Testis (tissue), 3 donors: ENCODE measurements around the gene ACSF2. TPM values are rescaled to one million over a fixed set of nuclear protein-coding genes. Genes with fewer than 3 reads are reported as not detected.

ENCODE experiments used
- DNase-seq: peaks from one replicate; pipeline ENCODE4 v3.0.0-alpha.2; 2019
- H3K27ac ChIP-seq, 2 donors: fragments of 200-600 bp; sonication (generic); one replicate each; pipeline ENCODE4 v1.5.1; 2019
- H3K27me3 ChIP-seq: fragments of 200-600 bp; sonication (generic); one replicate; pipeline ENCODE4 v1.5.1; 2019
- H3K36me3 ChIP-seq: fragments of 200-600 bp; sonication (generic); one replicate; pipeline ENCODE4 v1.5.1; 2017; ENCODE audit warnings: low read depth; ENCODE audit errors: missing control alignments
- H3K4me1 ChIP-seq: fragments of 200-600 bp; sonication (generic); one replicate; pipeline ENCODE4 v1.5.1; 2019
- H3K4me3 ChIP-seq, 2 donors: fragments of 200-600 bp; sonication (generic); one replicate each; pipeline ENCODE4 v1.5.1; 2017 to 2019
- H3K9me3 ChIP-seq: fragments of 200-600 bp; sonication (generic); one replicate; pipeline ENCODE4 v1.5.1; 2017
- POLR2A ChIP-seq: fragments of 450-650 bp; IDR thresholded peaks from one replicate; pipeline ENCODE4 v1.6.1; 2017; ENCODE audit warnings: antibody characterized with exemption, mild to moderate bottlenecking, moderate library complexity
- WGBS, 2 donors: methylation state at CpG; one replicate each; pipeline ENCODE4 v1.1.5; 2018; 5-methylcytosine and 5-hydroxymethylcytosine counted together
- intact Hi-C: fragments of 100-400 bp; cut with DNase I; formaldehyde crosslinking; loops from one replicate; pipeline ENCODE4 v1.15.1; 2023; ENCODE audit warnings: low total_unique reads
- polyA plus RNA-seq: library from polyadenylated mRNA; stranded (reverse); fragments of 350-450 nt; fragmentation: Illumina TruSeq; extraction: RNeasy Lipid Tissue Mini Kit (QIAGEN cat#74804); gene quantifications from one replicate; pipeline ENCODE4 v1.2.3, GENCODE V29; 2014; ENCODE audit warnings: low read depth, low replicate concordance; ENCODE audit not compliant: insufficient read depth
- total RNA-seq, 2 donors: library from RNA; depleted of rRNA; stranded (reverse); fragments of >200 nt; gene quantifications; one replicate each; pipeline ENCODE4 v1.2.3, GENCODE V29; 2016
- TF ChIP-seq, protein P1 (sequence below), 3 experiments: fragments of 450-650 bp in 2 of 3; fragments of 200-600 bp in 1 of 3; sonication (generic) in 1 of 3; IDR thresholded peaks; one replicate each; pipeline ENCODE4 v1.5.1; 2016 to 2019; ENCODE audit warnings: antibody characterized with exemption in 3 of 3, mild to moderate bottlenecking in 2 of 3, moderate library complexity in 1 of 3

Gene ACSF2
- total and polyA plus RNA-seq, 3 donors from 2014 or later = 37.7 to 60.1 (median 39.4) TPM

DNA sequence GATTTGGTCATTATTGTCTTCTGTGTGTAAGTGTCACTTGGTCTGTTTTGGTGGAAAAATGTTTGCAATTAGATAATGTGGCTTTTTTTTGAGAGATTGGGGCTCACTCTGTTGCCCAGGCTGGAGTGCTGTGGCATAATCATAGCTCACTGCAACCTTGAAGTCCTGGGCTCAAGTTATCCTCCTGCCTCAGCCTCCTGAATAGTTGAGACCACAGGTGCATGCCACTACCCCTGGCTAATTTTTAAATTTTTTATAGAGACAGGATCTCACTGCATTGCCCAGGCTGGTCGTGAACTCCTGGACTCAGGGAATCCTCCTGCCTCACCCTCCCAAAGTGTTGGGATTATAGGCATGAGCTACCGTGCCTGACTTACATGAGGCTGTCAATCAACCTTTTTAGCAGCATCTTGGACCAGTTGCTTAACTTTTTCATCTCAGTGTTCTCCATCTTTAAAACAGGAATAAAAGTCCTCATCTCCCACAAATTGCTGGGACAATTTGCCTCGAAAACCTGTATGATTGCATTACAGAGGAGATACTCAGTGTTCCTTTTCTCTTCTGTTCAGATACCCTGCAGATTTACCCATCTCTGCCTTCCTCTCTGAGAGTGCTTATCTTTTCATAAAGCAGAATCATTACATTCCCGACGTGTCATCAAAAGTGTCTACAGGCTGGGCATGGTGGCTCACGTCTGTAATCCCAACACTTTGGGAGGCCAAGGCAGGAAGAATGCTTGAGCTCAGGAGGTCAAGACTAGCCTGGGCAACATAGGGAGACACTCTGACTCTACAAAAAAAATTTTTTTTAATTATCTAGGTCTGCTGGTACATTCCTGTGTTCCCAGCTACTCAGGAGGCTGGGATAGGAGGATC is 19.1 kb downstream of the ACSF2 start:
- TF ChIP-seq, protein P1, sequence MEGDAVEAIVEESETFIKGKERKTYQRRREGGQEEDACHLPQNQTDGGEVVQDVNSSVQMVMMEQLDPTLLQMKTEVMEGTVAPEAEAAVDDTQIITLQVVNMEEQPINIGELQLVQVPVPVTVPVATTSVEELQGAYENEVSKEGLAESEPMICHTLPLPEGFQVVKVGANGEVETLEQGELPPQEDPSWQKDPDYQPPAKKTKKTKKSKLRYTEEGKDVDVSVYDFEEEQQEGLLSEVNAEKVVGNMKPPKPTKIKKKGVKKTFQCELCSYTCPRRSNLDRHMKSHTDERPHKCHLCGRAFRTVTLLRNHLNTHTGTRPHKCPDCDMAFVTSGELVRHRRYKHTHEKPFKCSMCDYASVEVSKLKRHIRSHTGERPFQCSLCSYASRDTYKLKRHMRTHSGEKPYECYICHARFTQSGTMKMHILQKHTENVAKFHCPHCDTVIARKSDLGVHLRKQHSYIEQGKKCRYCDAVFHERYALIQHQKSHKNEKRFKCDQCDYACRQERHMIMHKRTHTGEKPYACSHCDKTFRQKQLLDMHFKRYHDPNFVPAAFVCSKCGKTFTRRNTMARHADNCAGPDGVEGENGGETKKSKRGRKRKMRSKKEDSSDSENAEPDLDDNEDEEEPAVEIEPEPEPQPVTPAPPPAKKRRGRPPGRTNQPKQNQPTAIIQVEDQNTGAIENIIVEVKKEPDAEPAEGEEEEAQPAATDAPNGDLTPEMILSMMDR (IDR thresholded peaks at IDR 0.05) = no peak
- no peak for TF ChIP-seq POLR2A
- Histone ChIP-seq H3K4me1 (peaks cover 12% of the 10 kb centered on the region), H3K27ac (no peak overlapping the region), H3K27me3 (no peaks in the 10 kb centered on the region), H3K36me3 (no peaks in the 10 kb centered on the region), H3K9me3 (no peaks in the 10 kb centered on the region), H3K4me3 (no peak overlapping the region)
- WGBS, 2 donors = 70% methylated on average over 6 of the region's 6 CpGs
- intact Hi-C loops = no loop called here
- DNase-seq = no peak

DNA sequence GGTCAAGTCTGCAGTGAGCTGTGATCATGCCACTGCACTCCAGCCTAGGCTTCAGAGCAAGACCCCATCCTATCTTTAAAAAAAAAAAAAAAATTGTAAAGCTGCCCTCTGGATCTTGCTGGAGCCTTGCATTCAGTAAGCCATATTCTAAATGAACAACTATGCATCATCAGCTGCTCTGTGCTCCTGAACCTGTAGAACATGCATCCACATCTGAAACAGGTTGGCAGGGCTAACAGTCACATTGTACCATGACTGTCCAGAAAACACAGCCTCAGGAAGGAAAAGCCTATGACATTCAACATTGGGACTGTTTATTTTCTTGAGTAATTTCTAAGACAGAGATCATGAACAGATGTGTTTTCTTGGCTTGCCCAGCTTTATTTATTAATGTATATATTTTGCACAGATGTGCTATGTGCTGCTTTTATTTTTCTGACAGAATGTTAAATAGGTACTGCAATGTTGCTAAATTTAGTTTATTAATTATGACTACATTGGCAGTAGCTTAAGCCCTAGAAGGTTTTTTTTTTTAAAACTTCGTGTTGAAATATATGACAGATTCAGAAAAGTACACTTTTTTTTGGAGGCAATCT is 19.8 kb downstream of the ACSF2 start:
- Histone ChIP-seq H3K36me3 (no peaks in the 10 kb centered on the region), H3K4me3 (no peak overlapping the region), H3K9me3 (no peaks in the 10 kb centered on the region), H3K27ac (no peak overlapping the region), H3K4me1 (peaks cover 12% of the 10 kb centered on the region), H3K27me3 (no peaks in the 10 kb centered on the region)
- intact Hi-C loops = no loop called here
- no peak for DNase-seq
- WGBS, 2 donors = 66 to 76% methylated on average over 1 of the region's 1 CpG
- TF ChIP-seq POLR2A = no peak
- TF ChIP-seq, protein P1 (IDR thresholded peaks at IDR 0.05) = no peak

DNA sequence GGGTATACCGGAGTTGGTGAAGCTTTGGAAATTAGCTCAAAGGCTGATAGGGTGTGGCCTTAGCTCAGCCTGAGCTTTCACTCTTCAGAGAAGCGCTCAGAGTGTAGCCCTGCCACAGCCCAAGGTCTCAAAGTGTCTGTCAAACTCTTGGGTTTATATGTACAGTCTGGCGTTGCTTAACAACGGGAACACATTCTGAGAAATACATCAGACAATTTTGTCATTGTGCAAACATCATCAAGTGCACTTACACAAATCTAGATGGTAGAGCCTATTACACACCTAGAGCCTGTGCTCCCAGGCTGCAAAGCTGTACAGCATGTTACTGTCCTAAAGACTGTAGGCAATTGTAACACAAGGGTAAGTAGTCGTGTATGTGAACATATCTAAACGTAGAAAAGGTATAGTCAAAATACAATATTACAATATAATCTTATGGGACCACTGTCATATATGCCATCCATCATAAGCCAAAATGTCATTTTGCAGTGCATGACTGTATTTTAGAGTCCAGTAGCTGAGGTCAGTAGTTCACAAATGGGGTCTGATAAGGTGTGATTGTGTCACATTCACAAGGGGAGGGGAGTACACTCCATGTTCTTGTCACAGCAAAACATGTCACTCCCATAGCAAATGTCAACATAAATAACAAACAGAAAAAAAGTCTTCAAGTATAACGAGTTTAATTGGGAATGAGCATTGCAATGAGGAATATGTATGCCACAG is 22.0 kb downstream of the ACSF2 start:
- no peak for DNase-seq
- H3K4me3 ChIP-seq = no peak overlapping the region
- 80 to 88% methylated on average over 7 of the region's 7 CpGs for WGBS, 2 donors
- no peaks in the 10 kb centered on the region for H3K9me3 ChIP-seq
- H3K36me3 ChIP-seq = no peaks in the 10 kb centered on the region
- H3K4me1 ChIP-seq = peaks cover 8% of the 10 kb centered on the region
- no peaks in the 10 kb centered on the region for H3K27me3 ChIP-seq
- intact Hi-C loops = no loop called here
- no peak for TF ChIP-seq POLR2A
- TF ChIP-seq, protein P1 (IDR thresholded peaks at IDR 0.05) = no peak
- no peak overlapping the region for H3K27ac ChIP-seq

DNA sequence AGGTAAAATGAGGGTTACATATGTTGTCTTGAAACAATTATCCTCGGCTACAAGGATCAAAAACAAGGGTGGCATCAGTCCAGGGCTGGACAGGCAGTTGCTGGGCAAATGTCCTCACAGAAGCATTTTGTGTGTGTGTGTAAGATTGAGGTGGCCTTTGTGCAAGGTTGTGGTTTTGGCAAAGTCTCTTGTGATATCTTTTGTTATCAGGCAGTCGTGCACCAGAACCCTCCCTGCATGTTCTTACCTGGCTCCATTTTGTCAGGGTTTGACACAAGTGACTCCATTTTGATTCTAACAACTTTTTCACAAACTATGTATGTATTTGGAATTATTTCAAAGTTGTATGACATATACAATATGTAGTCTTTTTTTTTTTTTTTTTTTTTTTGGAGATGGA is 22.6 kb downstream of the ACSF2 start:
- DNase-seq = no peak
- intact Hi-C loops = no loop called here
- no peak overlapping the region for H3K27ac ChIP-seq

More for the DNA sequence above, 22.6 kb downstream of the ACSF2 start:
- TF ChIP-seq POLR2A = no peak
- TF ChIP-seq, protein P1 (IDR thresholded peaks at IDR 0.05) = no peak
- Histone ChIP-seq H3K36me3 (no peaks in the 10 kb centered on the region), H3K27me3 (no peaks in the 10 kb centered on the region), H3K4me1 (peaks cover 5% of the 10 kb centered on the region), H3K4me3 (no peak overlapping the region), H3K9me3 (no peaks in the 10 kb centered on the region)
- WGBS, 2 donors = 55 to 71% methylated on average over 2 of the region's 2 CpGs
